IPS-20b (cell line): ENCODE measurements around the gene ABCF3.

Experiments
- H3K27ac ChIP-seq: one replicate; pipeline ENCODE4 v1.5.1; 2013; ENCODE audit warnings: low read length
- H3K27me3 ChIP-seq: 2 replicates; pipeline ENCODE4 v1.6.1; 2013; ENCODE audit warnings: mild to moderate bottlenecking, low read length, inconsistent platforms; ENCODE audit not compliant: insufficient read depth
- H3K36me3 ChIP-seq: 2 replicates; pipeline ENCODE4 v1.6.1; 2013; ENCODE audit warnings: low read depth, mild to moderate bottlenecking, inconsistent platforms, low read length, moderate library complexity; ENCODE audit not compliant: insufficient read depth
- H3K4me1 ChIP-seq: 2 replicates; pipeline ENCODE4 v1.6.1; 2013; ENCODE audit warnings: mild to moderate bottlenecking, control low read depth, inconsistent platforms, low read length, moderate library complexity; ENCODE audit not compliant: insufficient read depth
- H3K4me3 ChIP-seq: 2 replicates; pipeline ENCODE4 v1.5.1; 2013; ENCODE audit warnings: mild to moderate bottlenecking, low read length, inconsistent platforms
- H3K9ac ChIP-seq: 2 replicates; pipeline ENCODE4 v1.6.1; 2013; ENCODE audit warnings: low read depth, mild to moderate bottlenecking, inconsistent platforms, low read length, moderate library complexity
- H3K9me3 ChIP-seq: 2 replicates; pipeline ENCODE4 v1.6.1; 2013; ENCODE audit warnings: mild to moderate bottlenecking, low read depth, low read length, inconsistent platforms; ENCODE audit not compliant: insufficient read depth

The ABCF3 gene

DNA sequence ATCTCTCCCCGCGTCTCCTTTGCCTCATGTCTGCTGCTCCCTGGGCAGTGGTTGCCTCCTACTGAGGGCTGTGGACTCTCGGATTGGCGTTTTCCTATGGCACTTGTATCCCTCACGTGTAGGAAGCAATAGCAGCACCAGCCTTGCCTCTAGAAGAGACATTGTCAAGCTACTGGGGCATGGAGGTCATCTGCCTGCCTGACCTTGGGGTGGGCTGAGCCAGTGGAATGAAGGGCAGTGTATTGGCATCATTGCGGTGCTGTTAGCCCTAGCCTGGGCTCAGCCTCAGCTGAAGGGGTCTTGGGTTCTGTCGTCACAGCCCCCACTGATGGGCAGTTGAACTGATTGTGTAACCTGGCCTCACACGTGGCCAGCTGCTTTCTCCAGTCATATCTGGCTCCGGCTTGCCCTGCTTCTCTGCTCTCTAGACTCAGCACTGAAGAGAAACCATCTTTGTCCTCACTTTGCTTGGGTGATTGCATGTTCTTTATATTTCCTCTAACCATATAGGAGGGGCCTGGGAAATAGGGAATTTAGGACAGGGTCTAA, 8.1 kb downstream of the ABCF3 start:
- no peak overlapping the region for H3K27ac ChIP-seq
- no peaks in the 10 kb centered on the region for H3K9me3 ChIP-seq
- no peak overlapping the region for H3K4me3 ChIP-seq
- H3K36me3 ChIP-seq = peaks cover 67% of the 10 kb centered on the region
- H3K4me1 ChIP-seq = no peaks in the 10 kb centered on the region
- no peaks in the 10 kb centered on the region for H3K27me3 ChIP-seq
- no peak overlapping the region for H3K9ac ChIP-seq

DNA sequence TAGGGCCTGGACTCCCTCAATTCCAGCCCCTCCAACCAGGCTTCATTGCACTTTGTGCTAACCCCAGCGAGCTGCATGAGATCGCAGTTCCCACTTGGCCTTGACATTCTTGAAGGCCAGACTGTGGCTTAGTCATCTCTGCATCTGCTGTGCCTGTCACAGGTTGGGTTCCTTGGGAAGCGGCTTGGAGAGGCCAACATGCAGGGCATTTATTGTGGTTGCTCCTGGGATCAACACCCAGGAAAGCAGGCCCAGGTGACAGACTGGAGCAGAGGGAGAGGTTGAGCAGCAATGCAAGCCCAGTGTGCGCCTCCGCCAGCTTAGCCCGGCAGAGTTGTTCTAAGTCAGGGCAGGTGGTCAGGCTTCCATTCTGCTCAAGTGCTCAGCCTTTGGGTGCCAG, 10.5 kb downstream of the ABCF3 start:
- H3K9ac ChIP-seq = no peak overlapping the region
- H3K4me1 ChIP-seq = no peaks in the 10 kb centered on the region
- no peak overlapping the region for H3K27ac ChIP-seq
- peaks cover 42% of the 10 kb centered on the region for H3K36me3 ChIP-seq
- no peak overlapping the region for H3K4me3 ChIP-seq
- H3K9me3 ChIP-seq = no peaks in the 10 kb centered on the region
- no peaks in the 10 kb centered on the region for H3K27me3 ChIP-seq

GRCh38 chr3:184198509-184198908, 12.5 kb downstream of the ABCF3 start:
- H3K9me3 ChIP-seq = no peaks in the 10 kb centered on the region
- H3K4me1 ChIP-seq = no peaks in the 10 kb centered on the region
- no peak overlapping the region for H3K9ac ChIP-seq
- no peak overlapping the region for H3K4me3 ChIP-seq
- H3K27ac ChIP-seq = no peak overlapping the region
- H3K36me3 ChIP-seq = peaks cover 23% of the 10 kb centered on the region
- no peaks in the 10 kb centered on the region for H3K27me3 ChIP-seq

- H3K27me3 ChIP-seq = no peaks in the 10 kb centered on the region
- H3K4me1 ChIP-seq = no peaks in the 10 kb centered on the region
- H3K4me3 ChIP-seq = no peak overlapping the region
- no peaks in the 10 kb centered on the region for H3K9me3 ChIP-seq
- H3K27ac ChIP-seq = no peak overlapping the region
- peaks cover 3% of the 10 kb centered on the region; the same call in 1 of the 2 replicates for H3K36me3 ChIP-seq
- no peak overlapping the region for H3K9ac ChIP-seq
Observed at GRCh38 chr3:184200825-184201224, 14.8 kb downstream of the ABCF3 start.

GRCh38 chr3:184203526-184203925, 17.5 kb downstream of the ABCF3 start:
- H3K36me3 ChIP-seq = no peaks in the 10 kb centered on the region
- H3K27ac ChIP-seq = no peak overlapping the region
- H3K9ac ChIP-seq = no peak overlapping the region
- no peaks in the 10 kb centered on the region for H3K27me3 ChIP-seq
- H3K4me3 ChIP-seq = no peak overlapping the region
- no peaks in the 10 kb centered on the region for H3K9me3 ChIP-seq
- H3K4me1 ChIP-seq = no peaks in the 10 kb centered on the region

GRCh38 chr3:184209146-184209923, 23.3 kb downstream of the ABCF3 start:
- Histone ChIP-seq H3K4me3 (no peak overlapping the region), H3K9me3 (no peaks in the 10 kb centered on the region), H3K27me3 (no peaks in the 10 kb centered on the region), H3K4me1 (no peaks in the 10 kb centered on the region), H3K27ac (no peak overlapping the region), H3K36me3 (no peaks in the 10 kb centered on the region), H3K9ac (no peak overlapping the region)

DNA sequence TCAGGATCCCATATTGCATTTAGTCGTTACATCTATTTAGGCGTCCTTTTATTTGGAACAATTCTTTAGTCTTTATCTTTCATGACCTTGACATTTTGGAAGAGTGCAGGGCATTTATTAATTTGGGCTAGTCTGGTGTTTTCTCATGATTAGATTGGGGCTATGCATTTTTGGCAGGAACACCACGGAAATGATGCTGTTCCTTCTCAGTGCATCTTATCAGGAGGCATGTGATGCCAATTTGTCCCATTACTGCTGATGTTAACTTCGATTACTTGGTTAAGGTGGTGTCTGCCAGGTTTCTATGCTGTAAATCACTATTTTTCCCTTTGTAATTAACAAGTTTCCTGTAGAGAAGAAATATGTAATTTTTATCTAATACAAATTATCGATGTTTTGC, 25.3 kb downstream of the ABCF3 start:
- no peaks in the 10 kb centered on the region for H3K36me3 ChIP-seq
- no peak overlapping the region for H3K4me3 ChIP-seq

DNA sequence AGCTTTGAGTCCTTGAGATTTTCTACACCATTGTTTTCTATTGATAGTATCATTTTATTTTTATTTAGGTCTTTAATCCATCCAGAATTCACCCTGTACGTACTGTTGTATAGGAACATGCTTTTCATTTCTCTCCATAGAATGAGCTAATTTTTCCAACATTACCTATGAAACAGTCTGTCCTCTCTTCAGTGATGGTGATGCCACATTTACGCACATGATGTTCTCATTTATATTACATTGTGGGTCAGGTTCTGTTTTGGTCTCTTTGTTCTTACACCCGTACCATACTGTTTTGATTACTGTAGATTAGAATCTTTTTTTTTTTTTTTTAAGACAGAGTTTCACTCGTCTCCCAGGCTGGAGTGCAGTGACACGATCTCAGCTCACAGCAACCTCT, 25.7 kb downstream of the ABCF3 start:
- H3K27ac ChIP-seq = no peak overlapping the region
- H3K27me3 ChIP-seq = no peaks in the 10 kb centered on the region
- H3K36me3 ChIP-seq = no peaks in the 10 kb centered on the region
- H3K4me3 ChIP-seq = no peak overlapping the region
- no peak overlapping the region; the same call in 1 of the 2 replicates for H3K9ac ChIP-seq
- no peaks in the 10 kb centered on the region for H3K4me1 ChIP-seq
- H3K9me3 ChIP-seq = no peaks in the 10 kb centered on the region

More for the DNA sequence above, 25.3 kb downstream of the ABCF3 start:
- no peaks in the 10 kb centered on the region for H3K4me1 ChIP-seq
- no peak overlapping the region for H3K27ac ChIP-seq
- no peaks in the 10 kb centered on the region for H3K9me3 ChIP-seq
- H3K27me3 ChIP-seq = no peaks in the 10 kb centered on the region
- H3K9ac ChIP-seq = no peak overlapping the region; the same call in 1 of the 2 replicates

DNA sequence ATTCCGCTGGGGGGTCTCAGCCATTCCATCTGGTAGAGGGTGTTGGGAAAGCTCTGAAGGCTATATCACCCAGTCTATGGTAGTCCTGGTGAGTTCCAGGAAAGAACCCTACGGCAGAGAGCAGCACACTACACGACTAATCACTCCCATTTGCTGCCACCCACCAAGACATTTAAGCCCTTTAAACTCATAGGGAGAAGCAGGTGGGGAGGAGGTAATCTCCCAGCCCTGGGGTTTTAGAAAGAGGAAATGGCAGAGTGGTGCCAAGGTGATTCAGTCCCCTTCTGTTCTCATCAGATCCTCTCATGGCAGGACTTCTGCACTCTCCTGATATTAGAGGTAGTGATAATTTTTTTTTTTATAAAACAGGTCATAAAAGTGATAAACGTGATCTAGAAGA, 32.8 kb downstream of the ABCF3 start:
- Histone ChIP-seq H3K27ac (no peak overlapping the region), H3K27me3 (no peaks in the 10 kb centered on the region), H3K9ac (no peak overlapping the region), H3K4me3 (no peak overlapping the region), H3K36me3 (no peaks in the 10 kb centered on the region), H3K4me1 (no peaks in the 10 kb centered on the region), H3K9me3 (no peaks in the 10 kb centered on the region)

DNA sequence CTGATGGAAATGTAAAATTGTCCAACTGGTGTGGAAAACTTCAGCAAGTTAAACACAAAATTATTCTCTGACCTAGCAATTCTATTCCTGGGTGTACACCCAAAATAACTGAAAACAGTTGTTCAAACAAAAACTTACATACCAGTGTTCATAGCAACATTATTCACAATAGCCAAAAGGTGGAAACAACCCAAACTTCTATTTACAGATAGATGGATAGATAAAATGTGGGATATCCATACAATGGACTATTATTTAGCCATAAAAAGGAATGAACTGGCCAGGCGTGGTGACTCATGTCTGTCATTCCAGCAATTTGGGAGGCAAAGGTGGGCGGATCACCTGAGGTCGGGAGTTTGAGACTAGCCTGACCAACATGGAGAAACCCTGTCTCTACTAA, 36.5 kb downstream of the ABCF3 start:
- Histone ChIP-seq H3K27ac (no peak overlapping the region), H3K4me3 (no peak overlapping the region), H3K9ac (no peak overlapping the region), H3K36me3 (no peaks in the 10 kb centered on the region), H3K9me3 (no peaks in the 10 kb centered on the region), H3K4me1 (no peaks in the 10 kb centered on the region), H3K27me3 (peaks cover 19% of the 10 kb centered on the region)

DNA sequence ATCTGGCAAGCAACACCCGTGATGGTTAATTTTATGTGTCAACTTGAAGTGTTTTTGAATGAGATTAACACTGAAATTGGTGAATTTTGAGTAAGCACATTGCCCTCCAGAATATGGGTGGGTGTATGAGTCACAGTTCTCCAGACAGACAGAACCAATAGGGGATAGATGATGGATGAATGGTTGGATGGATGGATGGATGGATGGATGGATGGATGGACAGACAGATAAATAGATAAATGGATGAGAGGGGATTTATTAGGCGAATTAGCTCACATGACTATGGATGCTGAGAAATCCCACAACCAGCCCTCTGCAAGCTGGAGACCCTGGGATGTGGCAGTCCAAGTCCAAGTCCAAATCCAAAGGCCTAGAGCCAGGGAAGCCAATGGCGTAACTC, 37.9 kb downstream of the ABCF3 start:
- H3K4me3 ChIP-seq = no peak overlapping the region
- no peaks in the 10 kb centered on the region for H3K4me1 ChIP-seq
- no peaks in the 10 kb centered on the region for H3K9me3 ChIP-seq
- H3K27ac ChIP-seq = no peak overlapping the region
- no peak overlapping the region for H3K9ac ChIP-seq
- peaks cover 33% of the 10 kb centered on the region for H3K27me3 ChIP-seq
- H3K36me3 ChIP-seq = no peaks in the 10 kb centered on the region

DNA sequence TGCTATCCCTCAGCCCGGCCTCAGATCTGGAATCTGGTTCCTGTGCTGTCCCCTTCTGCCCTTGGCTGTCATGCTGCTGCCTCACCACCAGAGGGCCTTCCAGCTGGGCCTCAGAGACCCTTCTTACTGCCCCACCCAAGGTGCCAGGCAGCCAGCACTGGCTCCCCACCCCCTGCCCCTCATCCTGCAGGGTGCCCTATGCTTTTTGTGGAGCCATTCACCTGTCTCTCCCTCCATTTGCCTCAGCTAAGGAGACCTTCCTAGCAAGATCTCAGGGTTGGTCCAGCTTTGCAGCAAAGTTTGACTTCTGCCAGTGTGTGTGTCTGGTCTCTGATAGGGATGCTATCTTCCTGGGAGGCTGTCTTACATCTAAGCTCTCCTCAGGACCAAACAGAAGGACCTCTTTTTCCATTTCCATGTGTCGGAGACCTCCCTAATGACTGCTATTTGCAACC, 41.5 kb downstream of the ABCF3 start:
- Histone ChIP-seq H3K9me3 (no peaks in the 10 kb centered on the region), H3K9ac (no peak overlapping the region), H3K4me1 (no peaks in the 10 kb centered on the region), H3K4me3 (no peak overlapping the region), H3K27me3 (peaks cover 69% of the 10 kb centered on the region), H3K36me3 (no peaks in the 10 kb centered on the region), H3K27ac (no peak overlapping the region)
